Activated naive CD8-positive, alpha-beta T cell (primary cell): Measurements from ENCODE around the gene IQCN.

Source experiments
- H3K27ac Mint-ChIP-seq: one replicate; pipeline ENCODE4 v1.8.0; 2021; ENCODE audit warnings: mixed read lengths
- H3K27me3 Mint-ChIP-seq: one replicate; pipeline ENCODE4 v1.8.0; 2021; ENCODE audit warnings: mixed read lengths
- H3K36me3 Mint-ChIP-seq: one replicate; pipeline ENCODE4 v1.8.0; 2021; ENCODE audit warnings: mixed read lengths
- H3K4me1 Mint-ChIP-seq: one replicate; pipeline ENCODE4 v1.8.0; 2021; ENCODE audit warnings: low read depth, mixed read lengths
- H3K4me3 Mint-ChIP-seq: one replicate; pipeline ENCODE4 v1.8.0; 2021; ENCODE audit warnings: mild to moderate bottlenecking, mixed read lengths
- H3K9me3 Mint-ChIP-seq: one replicate; pipeline ENCODE4 v1.8.0; 2021; ENCODE audit warnings: low read depth, mixed read lengths

Gene IQCN

DNA sequence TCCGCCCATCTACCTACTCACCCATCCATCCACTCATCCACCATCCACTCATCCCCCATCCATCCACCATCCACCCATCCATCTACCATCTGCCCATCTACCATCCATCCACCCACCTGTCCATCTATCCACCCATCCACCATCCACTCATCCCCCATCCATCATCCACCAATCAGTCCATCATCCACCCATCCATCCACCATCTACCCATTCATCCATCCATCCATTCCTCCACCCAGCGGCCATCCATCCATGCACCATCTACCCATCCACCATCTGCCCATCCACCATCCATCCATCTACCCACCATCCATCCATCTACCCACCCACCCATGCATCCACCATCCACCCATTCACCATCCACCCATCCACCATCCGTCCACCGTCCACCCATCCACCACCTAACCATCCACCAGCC is 20.8 kb upstream of the IQCN start:
- Mint-ChIP-seq H3K4me3 (no peak overlapping the region), H3K27me3 (no peaks in the 10 kb centered on the region), H3K4me1 (peaks cover 48% of the 10 kb centered on the region), H3K27ac (no peak overlapping the region), H3K9me3 (no peaks in the 10 kb centered on the region), H3K36me3 (no peaks in the 10 kb centered on the region)

GRCh38 chr19:18294467-18294864 is 20.2 kb upstream of the IQCN start:
- Mint-ChIP-seq H3K4me1 (peaks cover 54% of the 10 kb centered on the region), H3K9me3 (no peaks in the 10 kb centered on the region), H3K36me3 (no peaks in the 10 kb centered on the region), H3K4me3 (peak overlapping the region; percentile 76), H3K27ac (peak overlapping the region; percentile 89), H3K27me3 (no peaks in the 10 kb centered on the region)

DNA sequence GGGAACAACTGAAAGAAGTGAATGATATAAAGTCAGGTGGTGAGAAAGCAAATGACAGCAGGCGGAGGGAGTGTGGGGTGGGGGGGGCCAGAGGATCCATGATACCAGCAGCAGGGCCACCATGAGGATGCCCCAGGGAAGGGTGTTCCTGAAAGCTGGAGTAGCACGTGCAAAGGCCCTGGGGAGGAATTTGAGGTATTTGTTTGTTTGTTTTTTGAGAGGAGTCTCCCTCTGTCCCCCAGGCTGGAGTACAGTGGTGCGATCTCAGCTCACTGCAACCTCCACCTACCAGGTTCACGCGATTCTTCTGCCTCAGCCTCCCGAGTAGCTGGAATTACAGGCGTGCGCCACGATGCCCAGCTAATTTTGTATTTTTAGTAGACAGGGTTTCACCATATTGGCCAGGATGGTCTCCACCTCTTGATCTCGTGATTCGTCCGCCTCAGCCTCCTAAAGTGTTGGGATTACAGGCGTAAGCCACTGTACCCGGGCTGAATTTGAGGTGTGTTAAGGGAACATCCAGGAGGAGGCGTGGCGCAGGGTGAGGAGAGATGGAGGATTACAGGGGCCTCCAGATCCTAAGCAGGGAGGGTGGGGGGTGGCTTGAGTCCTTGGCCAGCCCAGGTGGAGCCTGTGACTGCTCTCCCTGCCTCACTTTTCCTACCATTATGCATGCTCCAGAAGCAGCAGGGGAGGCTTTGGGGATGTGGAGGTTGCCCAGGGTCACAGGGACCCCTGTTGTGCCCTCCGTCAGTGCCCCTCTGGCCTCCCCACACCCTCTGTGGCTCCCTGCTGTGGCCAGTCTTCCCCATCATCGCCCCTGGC is 19.6 kb upstream of the IQCN start:
- Mint-ChIP-seq H3K27me3 (no peaks in the 10 kb centered on the region), H3K27ac (peak overlapping the region; percentile 94), H3K9me3 (no peaks in the 10 kb centered on the region), H3K36me3 (no peaks in the 10 kb centered on the region), H3K4me3 (peak overlapping the region; percentile 89), H3K4me1 (peaks cover 55% of the 10 kb centered on the region)

DNA sequence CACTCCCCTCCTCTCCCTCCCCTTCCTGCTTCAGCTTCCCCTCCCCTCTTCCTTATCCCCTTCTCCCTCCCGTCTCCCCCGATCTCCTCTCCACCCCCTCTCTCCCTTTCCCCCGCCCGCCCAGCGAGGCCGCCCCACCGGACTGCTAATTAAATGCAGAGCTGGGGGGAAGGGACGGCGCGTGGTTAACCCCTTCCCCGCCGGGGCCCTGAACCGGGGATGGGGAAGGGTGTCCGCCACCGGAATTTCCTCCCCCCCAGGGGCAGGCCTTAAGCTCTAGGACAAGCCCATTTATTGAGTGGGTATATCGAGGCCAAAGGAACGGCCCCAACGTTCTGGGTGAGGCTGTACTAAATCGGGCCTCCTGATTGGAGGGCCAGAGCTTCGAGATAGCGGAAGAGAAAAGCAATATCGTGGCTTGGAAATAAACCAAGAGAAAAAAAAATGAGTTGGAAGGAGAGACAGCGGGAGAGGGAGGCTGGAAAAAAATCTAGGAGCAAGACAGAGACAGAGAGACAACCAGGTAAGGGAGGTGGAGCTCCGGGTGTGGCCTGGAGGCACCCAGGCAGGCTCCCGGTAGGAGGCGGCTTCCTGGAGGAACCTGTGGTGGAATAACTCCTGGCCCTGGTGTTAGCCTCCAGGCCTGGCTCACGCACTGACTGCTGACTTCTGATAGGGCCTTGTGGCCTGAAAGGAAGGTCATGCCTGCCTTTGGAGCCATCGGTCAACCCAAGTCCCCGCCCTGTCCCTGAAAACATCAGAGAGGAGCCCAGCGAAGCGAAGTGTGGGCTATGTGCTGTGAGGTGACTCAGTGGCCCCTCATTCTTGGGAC is 18.8 kb upstream of the IQCN start:
- peak overlapping the region; percentile 94 for H3K27ac Mint-ChIP-seq
- no peaks in the 10 kb centered on the region for H3K36me3 Mint-ChIP-seq
- H3K4me3 Mint-ChIP-seq, result peak overlapping the region; percentile 89
- no peaks in the 10 kb centered on the region for H3K27me3 Mint-ChIP-seq
- H3K4me1 Mint-ChIP-seq, result peaks cover 49% of the 10 kb centered on the region
- H3K9me3 Mint-ChIP-seq, result no peaks in the 10 kb centered on the region

- Mint-ChIP-seq H3K9me3 (no peaks in the 10 kb centered on the region), H3K4me3 (peak overlapping the region; percentile 89), H3K27me3 (no peaks in the 10 kb centered on the region), H3K27ac (peak overlapping the region; percentile 94), H3K4me1 (peaks cover 49% of the 10 kb centered on the region), H3K36me3 (no peaks in the 10 kb centered on the region)
These were observed 18.2 kb upstream of the IQCN start for GRCh38 chr19:18292462-18292809.

DNA sequence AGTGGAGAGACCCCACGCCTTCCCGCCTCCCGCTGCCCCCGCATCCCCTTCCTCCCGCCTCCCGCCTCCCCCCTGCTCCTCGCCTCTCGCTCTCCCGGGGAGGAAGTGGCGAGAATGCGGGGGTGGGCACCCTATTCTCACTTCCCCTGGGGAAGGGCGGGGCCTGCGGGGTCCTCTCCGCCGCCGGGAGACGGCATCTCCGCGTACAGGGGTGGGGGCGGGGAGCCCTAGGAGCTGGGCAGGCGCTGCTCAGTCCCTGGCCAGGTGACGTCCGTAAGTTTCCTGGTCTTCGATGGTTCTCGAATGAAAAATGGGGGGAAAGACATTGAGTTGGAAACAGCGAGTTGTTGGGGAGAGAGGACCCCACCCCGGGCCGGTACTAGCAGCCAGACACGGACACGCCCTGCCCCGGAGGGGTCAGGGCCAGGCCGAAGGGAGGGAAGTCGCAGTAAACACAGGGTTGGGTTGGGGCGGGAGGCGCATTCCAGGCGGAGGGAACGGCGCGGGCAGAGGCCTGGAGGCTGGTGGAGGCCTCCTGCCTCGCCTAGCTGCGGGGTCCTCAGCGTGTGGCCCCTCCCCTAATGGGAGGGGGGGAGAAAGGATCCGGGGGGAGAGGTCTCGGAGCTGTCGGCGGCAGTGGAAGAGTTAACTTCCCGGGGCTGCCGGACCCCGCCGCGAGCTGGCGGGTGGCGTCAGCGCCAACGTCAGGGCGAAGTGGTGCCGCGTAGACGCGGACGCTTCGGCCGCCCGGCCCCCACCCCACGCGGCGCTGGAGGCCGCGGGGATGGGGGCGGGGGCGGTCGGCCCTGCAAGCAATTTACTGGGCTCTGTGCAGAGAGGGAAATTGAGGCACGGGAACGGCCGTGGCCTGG is 17.6 kb upstream of the IQCN start:
- H3K36me3 Mint-ChIP-seq, result no peaks in the 10 kb centered on the region
- no peaks in the 10 kb centered on the region for H3K9me3 Mint-ChIP-seq
- H3K27ac Mint-ChIP-seq, result peak overlapping the region; percentile 96
- no peaks in the 10 kb centered on the region for H3K27me3 Mint-ChIP-seq
- H3K4me1 Mint-ChIP-seq, result peaks cover 48% of the 10 kb centered on the region
- peak overlapping the region; percentile 89 for H3K4me3 Mint-ChIP-seq

GRCh38 chr19:18291019-18291524 is 16.8 kb upstream of the IQCN start:
- Mint-ChIP-seq H3K27me3 (no peaks in the 10 kb centered on the region), H3K36me3 (no peaks in the 10 kb centered on the region), H3K27ac (peak overlapping the region; percentile 97), H3K9me3 (no peaks in the 10 kb centered on the region), H3K4me1 (peaks cover 51% of the 10 kb centered on the region), H3K4me3 (peak overlapping the region; percentile 87)

GRCh38 chr19:18290302-18291018 is 16.2 kb upstream of the IQCN start:
- Mint-ChIP-seq H3K4me3 (peak overlapping the region; percentile 87), H3K36me3 (no peaks in the 10 kb centered on the region), H3K9me3 (no peaks in the 10 kb centered on the region), H3K4me1 (peaks cover 54% of the 10 kb centered on the region), H3K27ac (peak overlapping the region; percentile 97), H3K27me3 (no peaks in the 10 kb centered on the region)

GRCh38 chr19:18289471-18290301 is 15.4 kb upstream of the IQCN start:
- peak overlapping the region; percentile 58 for H3K4me3 Mint-ChIP-seq
- no peaks in the 10 kb centered on the region for H3K27me3 Mint-ChIP-seq
- peaks cover 57% of the 10 kb centered on the region for H3K4me1 Mint-ChIP-seq
- H3K27ac Mint-ChIP-seq, result peak overlapping the region; percentile 94
- H3K36me3 Mint-ChIP-seq, result no peaks in the 10 kb centered on the region
- no peaks in the 10 kb centered on the region for H3K9me3 Mint-ChIP-seq

GRCh38 chr19:18287836-18288772 is 13.9 kb upstream of the IQCN start:
- Mint-ChIP-seq H3K27me3 (no peaks in the 10 kb centered on the region), H3K36me3 (no peaks in the 10 kb centered on the region), H3K4me1 (peaks cover 50% of the 10 kb centered on the region), H3K9me3 (no peaks in the 10 kb centered on the region), H3K27ac (peak overlapping the region; percentile 50), H3K4me3 (no peak overlapping the region)

- no peak overlapping the region for H3K4me3 Mint-ChIP-seq
- peaks cover 57% of the 10 kb centered on the region for H3K4me1 Mint-ChIP-seq
- no peaks in the 10 kb centered on the region for H3K9me3 Mint-ChIP-seq
- H3K27me3 Mint-ChIP-seq, result no peaks in the 10 kb centered on the region
- no peaks in the 10 kb centered on the region for H3K36me3 Mint-ChIP-seq
- peak overlapping the region; percentile 94 for H3K27ac Mint-ChIP-seq
These were observed 12.9 kb upstream of the IQCN start for GRCh38 chr19:18286973-18287635.

- peak overlapping the region; percentile 75 for H3K4me3 Mint-ChIP-seq
- no peaks in the 10 kb centered on the region for H3K36me3 Mint-ChIP-seq
- peaks cover 40% of the 10 kb centered on the region for H3K4me1 Mint-ChIP-seq
These were observed 10.6 kb upstream of the IQCN start for GRCh38 chr19:18284712-18285360.

More at GRCh38 chr19:18284712-18285360, 10.6 kb upstream of the IQCN start:
- peak overlapping the region; percentile 94 for H3K27ac Mint-ChIP-seq
- no peaks in the 10 kb centered on the region for H3K27me3 Mint-ChIP-seq
- no peaks in the 10 kb centered on the region for H3K9me3 Mint-ChIP-seq
